ENCODE measurements around the gene SCARB1.

- TF ChIP-seq CTCF (IDR thresholded peaks at IDR 0.05), result no peak
- TF ChIP-seq POLR2A (IDR thresholded peaks at IDR 0.05), result no peak
- TF ChIP-seq EP300 (IDR thresholded peaks at IDR 0.05; ENCODE audit: low read depth), result no peak
These were observed 101.8 kb downstream of the SCARB1 start for GRCh38 chr12:124761871-124762270.
